H9 (cell line): ENCODE data around the gene RINT1. TPM values are rescaled to one million over a fixed set of nuclear protein-coding genes. Genes with fewer than 3 reads are reported as not detected.

ENCODE experiments used
- DNase-seq: peaks from one replicate; pipeline ENCODE4 v3.0.0-alpha.2; 2017
- H2AFZ ChIP-seq: one replicate; pipeline ENCODE4 v1.6.1; 2013; ENCODE audit warnings: mild to moderate bottlenecking, low read length, control low read depth, moderate library complexity
- H2AK5ac ChIP-seq: 2 replicates; pipeline ENCODE4 v1.6.1; 2013; ENCODE audit warnings: low read length, control low read depth, mixed read lengths; ENCODE audit not compliant: insufficient read length
- H2BK120ac ChIP-seq: one replicate; pipeline ENCODE4 v1.6.1; 2013; ENCODE audit warnings: low read depth, mild to moderate bottlenecking, low read length, control low read depth, inconsistent platforms; ENCODE audit not compliant: poor library complexity, severe bottlenecking
- H2BK12ac ChIP-seq: 2 replicates; pipeline ENCODE4 v1.6.1; 2013; ENCODE audit warnings: low read length, control low read depth, mixed read lengths, low read depth; ENCODE audit not compliant: insufficient read length
- H2BK15ac ChIP-seq: 2 replicates; pipeline ENCODE4 v1.6.1; 2013; ENCODE audit warnings: low read depth, low read length, control low read depth
- H2BK20ac ChIP-seq: one replicate; pipeline ENCODE4 v1.6.1; 2013; ENCODE audit warnings: low read depth, mild to moderate bottlenecking, low read length, control low read depth, inconsistent platforms; ENCODE audit not compliant: poor library complexity, severe bottlenecking
- H2BK5ac ChIP-seq: 2 replicates; pipeline ENCODE4 v1.6.1; 2013; ENCODE audit warnings: low read length, control low read depth, mixed read lengths; ENCODE audit not compliant: insufficient read length
- H3K14ac ChIP-seq: 2 replicates; pipeline ENCODE4 v1.6.1; 2013; ENCODE audit warnings: low read length, control low read depth; ENCODE audit not compliant: insufficient read depth
- H3K18ac ChIP-seq: 2 replicates; pipeline ENCODE4 v1.6.1; 2013; ENCODE audit warnings: low read depth, mild to moderate bottlenecking, mixed read lengths, low read length, control low read depth; ENCODE audit not compliant: insufficient read length
- H3K23ac ChIP-seq: 2 replicates; pipeline ENCODE4 v1.6.1; 2013; ENCODE audit warnings: low read length, control low read depth, mixed read lengths, low read depth; ENCODE audit not compliant: insufficient read length
- H3K23me2 ChIP-seq: 2 replicates; pipeline ENCODE4 v1.6.1; 2013; ENCODE audit warnings: low read depth, mild to moderate bottlenecking, mixed read lengths, low read length, control low read depth; ENCODE audit not compliant: insufficient read length, poor library complexity, severe bottlenecking
- H3K27ac ChIP-seq: 2 replicates; pipeline ENCODE4 v1.5.1; 2013; ENCODE audit warnings: low read length, control low read depth, mixed read lengths, low read depth; ENCODE audit not compliant: insufficient read length
- H3K27me3 ChIP-seq: 2 replicates; pipeline ENCODE4 v1.6.1; 2013; ENCODE audit warnings: low read length, control low read depth, inconsistent platforms; ENCODE audit not compliant: insufficient read depth
- H3K4ac ChIP-seq: 2 replicates; pipeline ENCODE4 v1.6.1; 2013; ENCODE audit warnings: low read depth, mild to moderate bottlenecking, control low read depth, inconsistent platforms, low read length, moderate library complexity
- H3K4me1 ChIP-seq: 2 replicates; pipeline ENCODE4 v1.6.1; 2013; ENCODE audit warnings: low read length, control low read depth, inconsistent platforms; ENCODE audit not compliant: insufficient read depth
- H3K4me2 ChIP-seq: 2 replicates; pipeline ENCODE4 v1.6.1; 2013; ENCODE audit warnings: low read length, control low read depth, mixed read lengths; ENCODE audit not compliant: insufficient read length, insufficient read depth
- H3K56ac ChIP-seq: 2 replicates; pipeline ENCODE4 v1.6.1; 2013; ENCODE audit warnings: low read depth, mild to moderate bottlenecking, mixed read lengths, low read length, control low read depth; ENCODE audit not compliant: insufficient read length
- H3K79me1 ChIP-seq: 2 replicates; pipeline ENCODE4 v1.6.1; 2013; ENCODE audit warnings: low read depth, mild to moderate bottlenecking, moderate library complexity, low read length, control low read depth, inconsistent platforms; ENCODE audit not compliant: insufficient read depth, poor library complexity, severe bottlenecking
- H3K79me2 ChIP-seq: 2 replicates; pipeline ENCODE4 v1.6.1; 2013; ENCODE audit warnings: low read length, control low read depth, inconsistent platforms; ENCODE audit not compliant: insufficient read depth
- H3K9ac ChIP-seq: 2 replicates; pipeline ENCODE4 v1.6.1; 2013; ENCODE audit warnings: low read length, control low read depth, mixed read lengths; ENCODE audit not compliant: insufficient read length; ENCODE audit errors: extremely low read depth
- H3K9me3 ChIP-seq: one replicate; pipeline ENCODE4 v1.6.1; 2013; ENCODE audit warnings: low read depth, low read length, inconsistent platforms; ENCODE audit not compliant: control insufficient read depth
- H3T11ph ChIP-seq: one replicate; pipeline ENCODE4 v1.6.1; 2013; ENCODE audit warnings: mild to moderate bottlenecking, low read length, control low read depth, inconsistent platforms
- H4K20me1 ChIP-seq: one replicate; pipeline ENCODE4 v1.6.1; 2013; ENCODE audit not compliant: control insufficient read depth, insufficient read length, insufficient read depth
- H4K5ac ChIP-seq: 2 replicates; pipeline ENCODE4 v1.6.1; 2013; ENCODE audit warnings: low read depth, mild to moderate bottlenecking, mixed read lengths, low read length, control low read depth; ENCODE audit not compliant: insufficient read length
- H4K8ac ChIP-seq: replicated peaks from 2 replicates; pipeline ENCODE4 v1.6.1; 2013; ENCODE audit warnings: low read length, control low read depth, mixed read lengths, low read depth; ENCODE audit not compliant: insufficient read length
- H4K91ac ChIP-seq: 2 replicates; pipeline ENCODE4 v1.6.1; 2013; ENCODE audit warnings: low read depth, mild to moderate bottlenecking, moderate library complexity, mixed read lengths, low read length, control low read depth; ENCODE audit not compliant: insufficient read length
- H3K27ac Mint-ChIP-seq, 3 experiments: 2 replicates in 2 of 3; 3 replicates in 1 of 3; pipeline ENCODE4 v1.8.0; 2020 to 2021; ENCODE audit warnings: mixed read lengths in 3 of 3, mild to moderate bottlenecking in 1 of 3, moderate library complexity in 1 of 3
- H3K27me3 Mint-ChIP-seq: 2 replicates; pipeline ENCODE4 v1.8.0; 2021; ENCODE audit warnings: low read depth, mild to moderate bottlenecking, moderate library complexity, mixed read lengths
- H3K36me3 Mint-ChIP-seq, 3 experiments: 2 replicates in 2 of 3; 3 replicates in 1 of 3; pipeline ENCODE4 v1.8.0; 2020 to 2021; ENCODE audit warnings: low read depth in 3 of 3, mixed read lengths in 3 of 3; ENCODE audit not compliant: insufficient read depth in 1 of 3
- H3K4me1 Mint-ChIP-seq, 2 experiments: 2 replicates each; pipeline ENCODE4 v1.8.0; 2020; ENCODE audit warnings: mixed read lengths in 2 of 2
- H3K4me3 Mint-ChIP-seq, 2 experiments: 2 replicates in 1 of 2; 3 replicates in 1 of 2; pipeline ENCODE4 v1.8.0; 2020 to 2021; ENCODE audit warnings: mild to moderate bottlenecking in 2 of 2, mixed read lengths in 2 of 2, moderate library complexity in 1 of 2
- H3K9me3 Mint-ChIP-seq, 2 experiments: 2 replicates in 1 of 2; 3 replicates in 1 of 2; pipeline ENCODE4 v1.8.0; 2020; ENCODE audit warnings: mild to moderate bottlenecking in 2 of 2, mixed read lengths in 2 of 2, moderate library complexity in 1 of 2
- CTCF ChIP-seq: fragments of 200-600 bp; sonication (generic); conservative IDR thresholded peaks from 3 replicates; pipeline ENCODE4 v1.8.0; 2021; ENCODE audit warnings: antibody characterized with exemption, mild to moderate bottlenecking
- WGBS: extraction: QIAGEN DNeasy Blood & Tissue Kit; methylation state at CpG from one replicate; pipeline ENCODE4 v1.1.7; 2013; ENCODE audit warnings: missing lambda C conversion rate, low lambda C conversion rate, mixed read lengths; ENCODE audit not compliant: insufficient read length; ENCODE audit errors: extremely low coverage; 5-methylcytosine and 5-hydroxymethylcytosine counted together
- total RNA-seq: library from RNA; stranded (reverse); gene quantifications from 2 replicates; pipeline ENCODE4 v1.2.1, GENCODE V29; 2021

RINT1 gene
- total RNA-seq, 1 experiment from 2014 or later: 21.5 TPM

DNA sequence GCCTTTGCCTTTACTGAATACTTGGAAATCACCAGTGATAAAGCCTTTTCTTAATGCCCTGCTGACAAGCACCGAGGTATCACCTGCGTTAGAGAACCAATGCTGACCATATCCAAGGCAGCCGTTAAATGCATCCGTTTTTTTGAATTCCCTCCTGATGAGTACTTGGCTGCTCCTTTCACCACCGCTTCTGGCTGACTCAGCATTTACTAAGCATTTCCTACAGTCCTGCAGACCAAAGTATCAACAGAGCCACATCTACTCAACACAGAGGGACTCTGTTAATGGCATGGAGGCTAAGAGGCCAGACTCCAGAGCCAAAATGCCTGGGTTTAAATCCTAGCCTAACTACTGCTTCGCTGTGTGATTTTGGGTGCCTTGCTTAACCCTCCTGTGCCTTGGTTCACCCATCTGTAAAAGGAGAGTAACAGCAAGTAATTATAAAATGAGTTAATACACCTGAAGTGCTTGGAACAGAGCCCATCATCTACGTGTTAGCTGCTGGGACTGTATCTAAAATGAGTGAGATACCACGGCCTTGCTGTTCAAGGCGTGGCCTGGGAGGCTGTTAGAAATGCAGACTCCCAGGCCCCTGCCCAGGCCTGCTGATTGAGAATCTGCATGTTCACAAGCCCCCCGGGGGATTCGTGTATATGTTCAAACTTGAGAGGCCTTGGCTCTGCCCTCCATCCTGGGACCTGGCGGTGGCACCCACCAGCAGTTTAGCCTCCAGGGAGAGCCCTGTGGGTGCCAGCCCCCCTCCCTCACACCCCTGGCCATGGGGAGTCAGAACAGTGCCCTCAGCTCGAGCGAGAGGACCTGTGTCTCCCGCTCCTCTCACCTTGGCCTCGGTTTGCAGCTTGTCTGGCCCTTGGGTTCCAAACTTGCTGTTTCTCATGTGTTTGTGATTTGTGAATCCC, 80.1 kb downstream of the RINT1 start:
- no peaks in the 10 kb centered on the region for H3K79me1 ChIP-seq
- no peak overlapping the region for H2BK20ac ChIP-seq
- no peaks in the 10 kb centered on the region for H3K27me3 ChIP-seq
- Mint-ChIP-seq H3K9me3 (no peaks in the 10 kb centered on the region; a peak in 1 of 5 replicates), H3K4me3 (no peak overlapping the region), H3K36me3 (peaks cover 14 to 38% (median 33%) of the 10 kb centered on the region in 3 experiments), H3K4me1 (peaks cover 3 to 14% of the 10 kb centered on the region in 2 experiments), H3K27me3 (no peaks in the 10 kb centered on the region), H3K27ac (no peak overlapping the region; a peak in 1 of 7 replicates)
- no peak overlapping the region for H3K18ac ChIP-seq
- H4K20me1 ChIP-seq: no peaks in the 10 kb centered on the region
- H2BK12ac ChIP-seq: no peak overlapping the region
- no peak overlapping the region for H2AK5ac ChIP-seq
- no peak overlapping the region for H3K56ac ChIP-seq
- no peak overlapping the region for H2BK5ac ChIP-seq
- no peak overlapping the region for H2BK15ac ChIP-seq
- H3K23me2 ChIP-seq: no peaks in the 10 kb centered on the region
- H3K4me1 ChIP-seq: no peaks in the 10 kb centered on the region
- H3K9ac ChIP-seq: no peak overlapping the region
- no peak overlapping the region for H3K23ac ChIP-seq
- DNase-seq: no peak
- H3K14ac ChIP-seq: no peak overlapping the region
- no CpG with 5 or more reads among the region's 16 CpGs for WGBS
- H3K4me2 ChIP-seq: no peak overlapping the region
- no peak overlapping the region for H2BK120ac ChIP-seq
- no peak overlapping the region for H4K8ac ChIP-seq
- no peaks in the 10 kb centered on the region for H3K9me3 ChIP-seq
- H4K91ac ChIP-seq: no peak overlapping the region
- H3T11ph ChIP-seq: no peak overlapping the region
- no peak overlapping the region for H3K27ac ChIP-seq
- H4K5ac ChIP-seq: no peak overlapping the region
- no peak overlapping the region for H2AFZ ChIP-seq
- no peaks in the 10 kb centered on the region for H3K79me2 ChIP-seq
- no peak for TF ChIP-seq CTCF
- H3K4ac ChIP-seq: no peak overlapping the region
